GM21723 (cell line): Measurements from ENCODE around the gene ITM2B.
A peak's percentile ranks its signal among the peaks of the same experiment; 100 is the strongest.
"Not testable (repeated sequence)": the region's sequence is repeated elsewhere in the genome, so short reads cannot be mapped to it uniquely, and the experiment has no call there.

ENCODE experiments used
- ATAC-seq: cut with Tn5 transposase; IDR thresholded peaks from one replicate; pipeline ENCODE4 v1.9.1; 2021; ENCODE audit warnings: mild to moderate bottlenecking, moderate library complexity; ENCODE audit not compliant: unreplicated experiment

The ITM2B gene

DNA sequence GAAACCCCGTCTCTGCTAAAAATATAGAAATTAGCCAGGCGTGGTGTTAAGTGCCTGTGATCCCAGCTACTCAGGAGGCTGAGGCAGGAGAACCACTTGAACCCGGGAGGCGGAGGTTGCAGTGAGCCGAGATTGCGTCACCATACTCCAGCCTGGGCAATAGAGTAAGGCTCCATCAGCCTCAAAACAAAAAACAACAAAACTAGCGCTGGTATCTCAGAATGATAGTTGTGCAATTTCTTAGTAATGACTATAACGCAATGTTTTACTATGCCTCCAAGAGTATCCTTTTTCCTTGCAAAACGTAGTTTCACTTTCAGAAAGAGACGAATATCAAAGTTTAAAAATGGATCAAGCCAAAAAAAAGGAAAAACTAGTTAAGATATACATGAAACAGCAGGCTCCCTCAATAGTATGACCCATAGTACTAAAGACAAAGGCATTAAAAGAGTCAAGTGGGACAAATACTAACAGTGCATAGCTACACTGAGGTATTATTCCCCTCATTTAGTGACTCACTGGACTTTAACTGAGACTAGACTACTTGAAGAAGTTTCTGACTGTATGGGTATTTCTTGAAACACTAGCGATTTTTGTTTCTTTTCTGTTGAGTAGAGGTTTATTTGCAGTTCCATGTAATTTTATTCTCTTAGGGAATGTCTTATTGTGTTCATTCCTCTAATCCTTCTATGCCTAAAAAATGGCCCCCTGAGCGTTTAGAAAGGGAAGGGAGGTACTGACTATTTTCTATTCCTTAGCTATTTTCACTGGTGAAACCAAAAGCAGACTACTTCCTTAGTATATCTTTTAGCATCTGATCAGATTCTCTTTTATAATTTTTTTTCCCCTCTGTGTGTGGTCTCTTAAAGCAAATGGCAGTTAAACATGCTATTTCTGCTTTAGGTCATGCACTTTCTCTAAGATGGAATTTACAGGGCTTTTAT lies 10.4 kb upstream of the ITM2B start:
- no peak for ATAC-seq

GRCh38 chr13:48224701-48225100 lies 8.3 kb upstream of the ITM2B start:
- no peak for ATAC-seq

DNA sequence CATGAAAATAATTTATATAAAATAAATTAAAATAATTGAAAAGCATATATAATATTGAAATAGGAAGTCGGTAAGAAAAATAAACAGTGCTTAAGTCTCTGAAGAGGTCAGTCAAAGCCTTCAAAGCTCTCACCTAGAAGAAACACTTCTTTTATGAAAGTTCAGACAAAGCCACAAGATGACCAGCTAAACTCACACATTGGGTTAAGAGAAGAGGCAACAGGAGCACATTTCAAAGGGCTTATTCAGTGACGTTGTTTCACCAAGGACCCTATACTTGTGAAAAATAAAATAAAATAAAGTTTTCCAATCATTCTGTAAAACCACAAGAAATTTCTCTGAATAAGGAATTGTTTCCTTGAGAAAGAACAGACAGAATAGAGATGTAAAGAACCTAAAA lies 2.5 kb upstream of the ITM2B start:
- no peak for ATAC-seq

GRCh38 chr13:48231080-48231479 lies 1.9 kb upstream of the ITM2B start:
- no peak for ATAC-seq

DNA sequence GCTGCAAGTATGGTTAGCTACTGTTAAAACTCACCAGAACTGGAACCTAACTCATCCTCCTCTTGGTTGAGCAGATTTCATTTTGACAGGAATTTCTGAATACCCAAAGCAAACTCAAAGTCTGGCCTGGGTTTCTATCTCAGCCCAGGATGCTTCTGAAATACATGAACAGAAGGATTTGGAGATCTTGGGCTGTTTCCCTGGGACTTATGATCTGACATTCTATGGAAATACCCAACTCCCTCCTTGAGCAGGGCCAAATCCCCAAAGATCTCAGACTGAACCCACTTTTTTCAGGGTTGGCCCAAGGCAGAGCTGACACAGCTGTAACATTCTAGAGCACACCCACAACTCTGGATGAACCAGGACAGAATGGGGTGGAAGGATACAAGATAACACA lies 1.1 kb upstream of the ITM2B start:
- no peak for ATAC-seq

DNA sequence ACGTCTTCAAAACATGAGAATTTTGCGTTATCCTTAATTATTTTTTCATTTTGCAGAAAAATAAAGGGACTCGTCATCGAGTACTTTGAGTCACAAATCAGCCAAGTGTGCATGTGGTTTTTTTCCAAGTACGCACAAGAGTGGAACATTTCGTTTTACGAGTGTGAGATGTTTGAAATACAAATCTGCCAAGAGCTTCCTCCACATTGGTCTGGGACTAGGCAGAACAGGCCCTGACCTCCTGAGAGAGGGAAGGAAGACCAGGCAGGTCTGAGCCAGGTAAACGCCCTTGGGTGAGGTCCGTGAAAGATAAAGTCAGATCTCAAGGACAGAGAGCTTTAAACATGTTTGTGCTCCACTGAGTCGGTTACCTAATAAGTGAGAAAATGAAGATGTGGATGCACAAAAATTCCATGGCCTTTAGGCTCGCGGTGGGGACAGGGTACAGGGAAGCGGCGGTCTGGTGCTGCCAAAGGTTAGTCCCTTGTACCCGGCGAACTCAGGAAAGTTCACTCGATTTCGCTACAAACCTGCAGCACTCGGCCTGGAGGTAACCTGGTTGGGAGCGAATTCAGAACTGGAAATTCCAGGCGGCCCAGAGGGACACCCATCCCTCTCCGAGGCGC lies 473 bp upstream of the ITM2B start:
- ATAC-seq: peak; percentile 15

GRCh38 chr13:48233889-48234488 lies 983 bp downstream of the ITM2B start:
- ATAC-seq: peak; percentile 25

DNA sequence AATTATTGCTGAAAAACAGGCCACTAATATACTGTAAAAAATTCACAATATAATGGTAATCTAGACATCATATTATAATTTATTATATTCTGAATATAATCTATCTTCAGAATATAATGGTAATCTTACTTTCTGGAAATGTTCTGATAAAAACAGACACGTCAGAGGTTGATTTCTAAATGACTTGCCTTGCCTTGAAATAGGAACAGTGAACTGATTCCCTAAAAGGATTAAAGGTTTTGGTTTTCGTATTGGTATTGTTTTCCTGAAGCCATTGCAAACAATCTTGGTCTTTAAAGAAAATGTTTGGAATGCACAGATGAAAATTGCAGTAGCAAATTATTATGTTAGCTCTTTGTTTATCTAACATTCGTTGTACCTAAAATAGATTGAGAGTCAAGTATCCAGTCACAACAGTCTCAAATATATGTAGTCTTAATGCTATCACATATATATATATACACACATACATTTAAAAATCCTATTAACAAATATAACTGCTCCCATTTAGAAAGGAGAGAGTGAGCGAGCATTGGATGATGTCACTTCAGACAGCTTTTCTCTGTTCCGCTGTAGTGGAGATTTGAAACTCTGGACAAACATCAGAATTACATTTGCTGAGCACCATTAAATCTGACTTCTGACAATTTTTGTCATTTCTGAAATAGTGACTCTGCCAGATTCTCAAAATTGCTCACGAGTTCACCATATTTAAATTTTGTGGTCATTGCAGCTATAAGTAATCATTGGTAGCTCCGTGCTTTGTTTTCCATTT lies 1.7 kb downstream of the ITM2B start:
- ATAC-seq: peak; percentile 41

DNA sequence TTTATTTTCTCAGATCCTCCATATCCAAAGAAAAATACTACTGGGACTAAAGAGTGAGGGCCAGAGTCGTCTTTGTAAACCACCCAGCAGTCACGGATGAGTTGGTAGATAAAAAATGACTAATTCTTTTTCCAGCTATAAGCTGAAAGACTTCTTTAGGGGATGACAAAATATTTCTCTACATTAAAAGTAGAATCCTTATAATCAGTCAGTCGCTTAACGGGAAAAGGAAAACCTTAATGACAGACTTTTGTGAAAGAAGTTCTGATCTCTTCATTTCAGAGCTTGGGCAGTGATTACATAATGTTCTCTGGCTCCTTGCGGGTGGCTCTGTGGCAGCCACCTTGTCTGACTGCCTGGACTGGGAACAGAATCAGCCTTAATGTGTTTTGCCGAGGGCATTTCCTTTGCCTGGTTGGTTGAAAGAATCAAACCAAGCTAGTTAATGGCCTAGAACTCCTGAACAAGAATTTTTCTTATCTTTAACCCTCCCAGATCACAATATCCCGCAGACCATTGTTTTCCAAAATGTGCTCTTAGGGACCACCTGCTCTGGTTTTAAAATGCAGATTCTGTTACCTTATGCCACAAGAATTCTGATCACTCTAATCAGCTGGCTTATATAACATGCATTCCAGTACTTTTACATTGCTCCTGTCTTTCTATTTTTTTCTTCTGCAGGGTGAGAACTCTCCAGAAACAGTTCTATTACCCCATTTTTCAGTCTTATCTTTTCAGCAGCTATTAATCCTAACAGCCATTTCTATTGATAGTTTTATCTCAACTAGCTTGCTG lies 2.5 kb downstream of the ITM2B start:
- no peak for ATAC-seq

- no peak for ATAC-seq
Measured at GRCh38 chr13:48236528-48237353, 3.7 kb downstream of the ITM2B start.

DNA sequence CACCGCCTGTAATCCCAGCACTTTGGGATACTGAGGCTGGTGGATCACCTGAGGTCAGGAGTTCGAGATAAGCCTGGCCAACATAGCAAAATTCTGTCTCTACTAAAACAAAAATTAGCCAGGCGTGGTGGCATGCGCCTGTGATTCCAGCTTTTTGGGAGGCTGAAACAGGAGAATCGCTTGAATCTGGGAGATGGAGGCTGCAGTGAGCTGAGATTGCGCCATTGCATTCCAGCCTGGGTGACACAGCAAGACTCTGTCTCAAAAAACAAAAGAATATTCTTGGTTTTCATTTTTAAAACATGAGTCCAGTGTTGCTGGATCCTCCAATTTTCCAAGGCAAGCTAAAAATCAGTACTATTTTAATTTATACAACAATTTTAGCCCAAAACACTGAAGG lies 6.4 kb downstream of the ITM2B start:
- ATAC-seq: not testable (repeated sequence)

DNA sequence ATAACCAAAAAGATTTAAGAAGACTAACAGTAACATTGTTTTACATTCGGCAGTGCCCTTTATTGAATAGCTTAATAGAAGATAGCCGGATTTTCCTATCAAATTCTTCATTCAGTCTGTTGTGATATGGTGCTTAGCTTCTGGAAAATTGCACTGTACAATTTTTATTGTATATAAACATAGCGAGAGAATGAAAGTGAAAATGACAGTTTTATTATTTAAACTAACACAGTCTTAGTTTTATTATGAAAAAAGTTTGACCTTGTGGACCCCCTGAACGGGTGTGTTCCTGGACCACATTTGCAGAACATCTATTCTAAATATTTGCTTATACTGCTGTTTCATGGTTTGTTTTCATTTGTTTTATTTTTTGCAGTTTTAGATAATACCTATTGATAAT lies 8.6 kb downstream of the ITM2B start:
- no peak for ATAC-seq

GRCh38 chr13:48242677-48243076 lies 9.7 kb downstream of the ITM2B start:
- no peak for ATAC-seq

DNA sequence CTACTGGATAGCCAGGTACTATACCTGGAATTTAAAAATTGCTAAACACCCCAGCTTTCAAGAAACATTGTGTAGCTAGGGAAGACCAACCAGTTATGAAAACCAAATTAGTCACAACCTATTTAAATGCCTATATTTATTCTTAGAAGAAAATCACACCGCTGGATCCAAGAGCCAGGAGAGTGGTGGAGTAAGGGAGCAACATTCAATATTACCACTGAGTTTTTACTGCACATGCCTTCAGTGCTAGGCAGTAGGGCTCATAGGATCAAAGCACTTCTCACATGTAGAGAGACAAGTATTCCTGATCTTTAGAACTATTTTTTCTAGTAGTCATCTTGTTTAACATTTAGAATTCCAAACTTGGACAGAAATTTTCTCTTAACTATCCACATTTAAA lies 11.2 kb downstream of the ITM2B start:
- no peak for ATAC-seq

- ATAC-seq: no peak
Measured at GRCh38 chr13:48246102-48246501, 13.1 kb downstream of the ITM2B start.

DNA sequence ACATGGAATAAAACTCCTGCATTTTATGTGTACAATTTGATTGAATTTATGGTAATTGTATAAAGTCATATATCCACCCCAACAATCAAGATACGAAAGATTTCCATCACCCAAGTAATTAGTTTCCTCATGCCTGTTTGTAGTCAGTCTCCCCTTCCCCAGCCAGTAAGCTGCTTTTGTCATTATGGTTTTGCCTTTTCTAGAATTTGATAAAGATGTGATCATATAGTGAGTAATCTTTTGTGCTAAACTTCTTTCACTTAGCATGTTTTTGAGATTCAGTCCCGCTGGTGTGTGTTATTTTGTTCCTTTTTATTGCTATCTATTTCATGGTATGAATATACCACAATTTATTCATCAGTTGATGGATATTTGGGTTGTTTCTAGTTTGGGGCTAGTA lies 16.0 kb downstream of the ITM2B start:
- ATAC-seq: no peak

- ATAC-seq: no peak
Measured at GRCh38 chr13:48251611-48252081, 18.6 kb downstream of the ITM2B start.

- ATAC-seq: no peak
Measured at GRCh38 chr13:48252176-48252575, 19.2 kb downstream of the ITM2B start.

GRCh38 chr13:48253849-48254248 lies 20.8 kb downstream of the ITM2B start:
- no peak for ATAC-seq
